ENCODE measurements around the gene GAGE10.
"Not testable (repeated sequence)": the region's sequence is repeated elsewhere in the genome, so short reads cannot be mapped to it uniquely, and the experiment has no call there.

GRCh38 chrX:49330421-49330820 lies 27.0 kb downstream of the GAGE10 start:
- not testable (repeated sequence) for TF ChIP-seq POLR2A (IDR thresholded peaks at IDR 0.05; ENCODE audit: low read depth); CTCF (IDR thresholded peaks at IDR 0.05); POLR2AphosphoS5 (IDR thresholded peaks at IDR 0.05); EP300 (IDR thresholded peaks at IDR 0.05)
